Measurements from ENCODE around the gene AGPAT4.

AGPAT4 gene

DNA sequence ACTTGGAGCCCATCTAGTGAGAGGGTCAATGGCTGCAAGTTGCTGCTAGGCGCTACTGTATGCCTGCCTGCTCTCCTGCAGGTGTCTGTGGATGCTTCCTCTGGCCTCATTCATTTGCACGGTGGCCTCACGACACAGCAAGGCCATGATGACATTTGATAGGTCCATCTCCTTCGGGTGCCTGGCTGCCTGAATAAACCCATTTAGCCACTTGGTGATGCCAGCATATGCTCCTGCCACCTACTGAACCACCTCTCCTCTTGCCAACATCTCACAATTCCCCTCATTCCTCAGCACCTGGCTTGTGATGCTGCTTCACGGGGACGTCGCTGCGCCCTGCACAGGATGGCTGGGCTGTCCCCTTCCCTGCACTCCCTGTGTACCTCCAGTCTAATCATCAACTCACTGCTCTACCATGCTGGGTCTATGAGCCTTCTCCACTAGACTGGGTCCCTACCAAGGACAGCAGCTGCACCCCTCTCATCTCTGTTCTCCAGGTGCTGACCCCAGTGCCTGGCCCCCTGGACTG is 51.1 kb downstream of the AGPAT4 start:
- TF ChIP-seq, protein P1, sequence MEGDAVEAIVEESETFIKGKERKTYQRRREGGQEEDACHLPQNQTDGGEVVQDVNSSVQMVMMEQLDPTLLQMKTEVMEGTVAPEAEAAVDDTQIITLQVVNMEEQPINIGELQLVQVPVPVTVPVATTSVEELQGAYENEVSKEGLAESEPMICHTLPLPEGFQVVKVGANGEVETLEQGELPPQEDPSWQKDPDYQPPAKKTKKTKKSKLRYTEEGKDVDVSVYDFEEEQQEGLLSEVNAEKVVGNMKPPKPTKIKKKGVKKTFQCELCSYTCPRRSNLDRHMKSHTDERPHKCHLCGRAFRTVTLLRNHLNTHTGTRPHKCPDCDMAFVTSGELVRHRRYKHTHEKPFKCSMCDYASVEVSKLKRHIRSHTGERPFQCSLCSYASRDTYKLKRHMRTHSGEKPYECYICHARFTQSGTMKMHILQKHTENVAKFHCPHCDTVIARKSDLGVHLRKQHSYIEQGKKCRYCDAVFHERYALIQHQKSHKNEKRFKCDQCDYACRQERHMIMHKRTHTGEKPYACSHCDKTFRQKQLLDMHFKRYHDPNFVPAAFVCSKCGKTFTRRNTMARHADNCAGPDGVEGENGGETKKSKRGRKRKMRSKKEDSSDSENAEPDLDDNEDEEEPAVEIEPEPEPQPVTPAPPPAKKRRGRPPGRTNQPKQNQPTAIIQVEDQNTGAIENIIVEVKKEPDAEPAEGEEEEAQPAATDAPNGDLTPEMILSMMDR (IDR thresholded peaks at IDR 0.05) = no peak
- Histone ChIP-seq H3K27ac (no peak overlapping the region), H3K4me3 (no peak overlapping the region)
- DNase-seq (ENCODE audit: low spot score) = peak; percentile 57

GRCh38 chr6:161220346-161220745 is 53.5 kb downstream of the AGPAT4 start:
- TF ChIP-seq, protein P1 (IDR thresholded peaks at IDR 0.05) = no peak
- Histone ChIP-seq H3K27ac (no peak overlapping the region), H3K4me3 (no peak overlapping the region)
- no peak for DNase-seq (ENCODE audit: low spot score)

DNA sequence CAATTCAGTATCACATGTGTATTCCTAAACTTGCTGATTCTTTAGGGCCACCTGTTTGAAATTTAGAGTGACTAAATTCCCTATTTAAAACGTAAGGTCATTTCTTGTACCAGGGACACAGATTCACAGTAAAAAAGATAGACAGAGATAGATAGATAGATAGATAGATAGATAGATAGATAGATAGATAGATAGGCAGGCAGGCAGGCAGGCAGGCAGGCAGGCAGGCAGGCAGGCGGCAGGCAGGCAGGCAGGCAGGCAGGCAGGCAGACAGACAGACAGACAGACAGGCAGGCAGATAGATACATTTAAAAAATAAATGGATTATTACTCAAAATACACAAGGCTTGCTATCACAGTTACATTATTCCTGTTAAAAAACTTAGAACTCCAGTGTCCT is 54.2 kb downstream of the AGPAT4 start:
- TF ChIP-seq, protein P1 (IDR thresholded peaks at IDR 0.05) = no peak
- Histone ChIP-seq H3K4me3 (no peak overlapping the region), H3K27ac (no peak overlapping the region)

GRCh38 chr6:161218222-161218621 is 55.6 kb downstream of the AGPAT4 start:
- DNase-seq (ENCODE audit: low spot score) = no peak
- Histone ChIP-seq H3K4me3 (no peak overlapping the region), H3K27ac (no peak overlapping the region)
- TF ChIP-seq, protein P1 (IDR thresholded peaks at IDR 0.05) = no peak

More for the DNA sequence above, 54.2 kb downstream of the AGPAT4 start:
- DNase-seq (ENCODE audit: low spot score) = no peak

DNA sequence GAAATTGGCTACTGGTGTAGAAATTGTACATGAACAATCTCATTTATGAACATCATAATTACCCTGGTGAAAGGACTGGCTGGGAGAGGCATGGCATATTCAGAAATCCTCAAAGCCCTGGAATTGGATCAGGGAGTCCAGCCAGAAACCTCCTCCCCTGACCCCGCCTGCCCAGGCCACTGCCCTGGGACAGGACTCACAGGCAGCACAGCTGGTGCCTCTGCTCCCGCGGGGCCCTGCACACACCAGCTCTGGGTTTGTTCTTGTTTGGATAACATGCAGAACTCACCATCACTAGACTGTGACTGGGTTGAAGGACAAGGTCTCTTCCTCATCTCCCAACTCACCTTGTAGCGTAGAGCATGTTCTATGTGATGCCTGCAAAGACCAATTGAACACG is 56.2 kb downstream of the AGPAT4 start:
- H3K4me3 ChIP-seq = no peak overlapping the region
- DNase-seq (ENCODE audit: low spot score) = no peak
- no peak overlapping the region for H3K27ac ChIP-seq
- TF ChIP-seq, protein P1 (IDR thresholded peaks at IDR 0.05) = no peak

- H3K4me3 ChIP-seq = no peak overlapping the region
- no peak overlapping the region for H3K27ac ChIP-seq
- TF ChIP-seq, protein P1 (IDR thresholded peaks at IDR 0.05) = no peak
- DNase-seq (ENCODE audit: low spot score) = no peak
These were observed 57.1 kb downstream of the AGPAT4 start for GRCh38 chr6:161216616-161217205.

DNA sequence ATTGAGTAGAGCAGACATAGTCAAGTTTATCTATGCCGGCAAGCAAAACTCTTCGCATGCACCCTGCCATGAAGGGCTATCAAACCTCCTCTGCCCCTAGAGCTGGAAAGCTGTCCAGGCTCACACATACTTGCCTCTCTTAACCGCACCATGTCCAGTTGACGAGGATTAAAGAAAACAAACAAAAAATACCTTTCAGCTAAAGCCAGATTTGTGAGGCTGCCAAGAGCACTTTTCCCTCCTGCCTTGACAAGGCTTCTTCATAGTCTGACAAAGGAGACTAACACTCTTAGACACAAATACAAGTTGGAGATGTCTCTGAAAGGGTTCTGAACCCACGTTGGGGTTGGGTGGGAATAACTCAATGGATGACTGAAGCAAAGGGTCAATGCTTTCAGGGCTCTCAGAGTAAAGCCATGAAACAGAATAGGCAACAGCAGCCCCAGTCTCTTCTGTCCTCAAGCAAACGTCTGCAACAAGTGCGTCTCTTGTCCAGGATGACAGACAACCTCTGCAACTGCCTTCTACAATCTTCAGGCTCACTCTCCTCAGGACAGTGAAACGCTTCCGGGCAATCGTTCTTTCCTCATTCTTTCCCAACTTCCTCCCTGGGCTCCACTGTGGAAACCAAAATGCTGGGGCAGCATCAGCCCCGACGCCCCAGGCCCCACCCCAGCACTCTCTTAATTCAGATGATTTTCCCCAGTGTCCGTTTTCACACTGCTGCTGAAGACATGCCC is 57.8 kb downstream of the AGPAT4 start:
- no peak for DNase-seq (ENCODE audit: low spot score)
- TF ChIP-seq, protein P1 (IDR thresholded peaks at IDR 0.05) = no peak
- H3K27ac ChIP-seq = no peak overlapping the region
- no peak overlapping the region for H3K4me3 ChIP-seq

Measured in coronary artery (tissue), 2 donors.